GM19239 (cell line): ENCODE results near the gene RRP8.

ENCODE experiments used
- DNase-seq: peaks from one replicate; pipeline ENCODE4 v3.0.0; 2011; ENCODE audit warnings: low spot score; ENCODE audit not compliant: insufficient read length
- FAIRE-seq: peaks from 2 replicates; lab custom pipeline; 2011; peaks lifted over from hg19 to GRCh38; lab: Jason Lieb, UNC

The RRP8 gene

DNA sequence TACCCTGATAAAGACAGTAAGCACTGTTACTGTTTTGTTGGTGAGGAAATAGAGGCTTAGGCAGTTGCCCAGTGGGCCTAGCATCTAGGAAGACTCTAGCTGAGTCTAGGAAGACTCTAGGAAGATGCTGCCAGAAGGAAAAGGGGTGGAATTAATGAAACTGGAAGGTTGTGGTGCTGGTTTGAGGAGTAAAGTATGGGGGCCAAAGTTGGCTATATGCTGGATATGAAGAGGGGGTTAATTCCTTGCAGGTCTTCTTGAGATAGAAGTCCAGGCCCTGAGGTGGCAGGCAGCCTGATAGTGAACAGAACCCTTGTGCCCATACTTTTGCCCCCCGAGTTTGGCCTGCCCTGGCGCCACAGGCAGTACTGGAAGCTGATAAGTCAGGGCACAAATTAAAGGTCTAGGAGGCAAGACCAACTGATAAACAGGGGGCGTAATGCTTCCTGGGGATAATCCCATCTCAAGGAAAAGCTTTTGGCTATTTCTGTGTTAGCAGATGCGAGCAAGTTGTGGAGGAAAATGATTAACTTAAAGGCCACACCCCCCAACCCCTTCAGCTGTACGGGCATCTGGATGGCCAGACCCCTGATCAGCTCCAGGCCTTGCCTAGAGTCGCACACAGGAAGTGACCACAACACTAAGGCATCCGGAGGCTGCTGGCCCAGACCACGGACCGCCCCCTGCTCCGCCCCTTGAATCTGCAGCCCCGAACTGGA lies 3.2 kb upstream of the RRP8 start:
- peak; percentile 63 for DNase-seq
- FAIRE-seq, result peak; percentile 83

GRCh38 chr11:6604790-6605189 lies 1.4 kb upstream of the RRP8 start:
- FAIRE-seq, result no peak
- no peak for DNase-seq

DNA sequence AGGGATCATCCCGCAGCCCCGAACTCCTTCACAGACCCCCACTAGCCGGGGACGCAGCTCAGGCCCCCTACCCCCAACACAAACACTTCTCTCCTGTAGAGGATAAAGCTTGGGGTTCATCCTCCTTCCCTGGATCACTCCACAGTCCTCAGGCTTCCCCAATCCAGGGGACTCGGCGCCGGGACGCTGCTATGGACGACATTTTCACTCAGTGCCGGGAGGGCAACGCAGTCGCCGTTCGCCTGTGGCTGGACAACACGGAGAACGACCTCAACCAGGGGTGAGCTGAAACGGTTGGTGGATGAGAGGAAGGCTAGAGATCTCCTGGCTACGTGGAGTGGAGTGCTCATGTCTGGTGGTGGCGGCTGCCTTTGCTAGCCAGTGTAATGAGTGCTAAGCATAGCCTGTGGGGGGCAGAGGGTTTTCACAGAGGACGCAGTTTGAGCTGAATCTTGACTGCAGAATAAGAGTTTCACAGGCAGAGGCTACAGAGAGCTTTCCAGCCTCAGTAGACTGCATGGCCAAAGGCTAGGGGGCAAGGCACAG lies 738 bp upstream of the RRP8 start:
- peak; percentile 60 for DNase-seq
- FAIRE-seq, result no peak

DNA sequence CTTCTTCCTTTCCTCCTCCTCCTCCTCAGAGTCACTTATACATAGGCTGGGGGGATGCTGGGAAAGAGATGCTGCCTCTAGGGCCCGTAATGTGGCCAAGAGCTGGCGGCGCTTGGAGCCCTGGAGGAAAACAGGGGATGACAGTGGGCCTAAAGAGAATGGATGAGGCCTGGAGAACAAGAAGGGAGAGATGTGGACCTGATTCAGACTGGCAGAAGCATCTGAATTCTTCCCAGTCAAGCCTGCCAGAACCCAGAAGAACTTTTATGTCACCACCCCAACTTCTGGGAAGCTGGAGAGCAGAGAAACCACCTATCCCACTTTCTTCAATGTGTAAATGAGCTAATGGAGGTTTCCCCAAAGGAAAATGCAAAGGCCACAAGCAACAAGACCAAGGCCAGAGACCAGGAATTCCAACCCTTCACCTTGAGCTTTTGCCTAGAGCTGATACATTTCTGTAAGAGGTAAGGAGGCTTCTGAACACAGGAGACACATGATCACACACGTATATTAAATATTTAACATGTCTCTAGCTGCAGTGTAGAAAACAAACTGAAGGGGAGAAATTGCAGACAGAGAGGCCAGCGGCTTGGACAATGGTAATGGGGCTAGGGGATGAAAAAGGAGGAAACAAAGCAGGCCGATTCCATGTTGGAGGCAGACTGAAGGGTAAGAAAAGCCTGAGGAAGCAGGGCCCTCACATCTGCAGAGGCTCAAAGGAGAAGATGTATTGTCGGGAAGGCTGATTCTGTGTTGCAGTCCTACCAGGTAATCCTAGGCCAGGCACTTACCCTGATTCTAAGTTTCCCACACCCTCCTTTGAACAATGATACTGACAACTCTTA lies 1.1 kb downstream of the RRP8 start:
- FAIRE-seq, result peak; percentile 68
- DNase-seq, result no peak

DNA sequence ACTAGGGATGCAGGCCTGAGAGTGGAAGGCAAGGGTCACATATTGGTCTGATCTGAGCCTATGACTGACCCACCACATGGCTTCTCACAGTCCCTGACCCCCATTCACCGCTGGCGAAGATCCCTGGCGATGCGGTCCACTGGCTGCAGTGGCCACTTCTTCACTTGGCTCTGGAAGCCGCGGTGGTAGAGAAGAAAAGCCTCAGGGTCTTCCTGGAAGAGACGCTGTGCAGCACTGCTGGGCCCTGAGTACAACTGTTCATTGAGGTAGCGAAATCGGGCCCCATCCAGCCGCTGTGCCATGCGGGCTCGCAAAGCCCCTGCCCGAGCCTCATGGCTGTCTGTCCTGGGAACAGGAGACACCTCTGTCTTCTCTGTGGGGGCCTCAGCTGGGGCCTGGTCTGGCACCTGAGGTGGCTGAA lies 2.4 kb downstream of the RRP8 start:
- FAIRE-seq, result no peak
- DNase-seq, result no peak

DNA sequence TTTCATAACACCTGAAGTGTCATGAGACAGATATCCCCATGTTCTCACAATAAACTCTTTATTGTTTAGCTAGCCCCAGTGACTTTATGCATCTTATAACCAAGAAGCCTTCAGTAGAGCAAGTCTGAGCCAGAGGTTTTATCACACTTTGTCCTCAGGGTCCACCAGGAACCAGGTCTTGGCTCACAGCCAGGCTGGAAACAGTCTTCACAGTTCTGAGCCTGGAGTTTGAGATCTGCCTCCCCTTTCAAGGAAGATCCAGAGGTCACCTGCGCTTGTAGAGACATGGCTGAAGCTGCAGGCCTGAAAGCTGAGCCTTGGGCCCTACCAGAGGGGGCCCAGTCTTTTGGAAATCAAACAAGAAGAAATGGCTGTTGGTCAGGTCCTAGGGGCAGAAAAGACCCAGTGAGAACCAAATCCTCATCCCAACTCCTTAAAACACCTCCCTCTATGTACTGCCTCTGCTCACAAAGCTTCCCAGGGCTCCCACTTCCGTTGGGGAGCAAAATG lies 3.5 kb downstream of the RRP8 start:
- DNase-seq, result no peak
- no peak for FAIRE-seq

GRCh38 chr11:6599449-6599848 lies 4.0 kb downstream of the RRP8 start:
- FAIRE-seq, result no peak

GRCh38 chr11:6598555-6598954 lies 4.9 kb downstream of the RRP8 start:
- no peak for FAIRE-seq

More at GRCh38 chr11:6599449-6599848, 4.0 kb downstream of the RRP8 start:
- DNase-seq, result no peak

DNA sequence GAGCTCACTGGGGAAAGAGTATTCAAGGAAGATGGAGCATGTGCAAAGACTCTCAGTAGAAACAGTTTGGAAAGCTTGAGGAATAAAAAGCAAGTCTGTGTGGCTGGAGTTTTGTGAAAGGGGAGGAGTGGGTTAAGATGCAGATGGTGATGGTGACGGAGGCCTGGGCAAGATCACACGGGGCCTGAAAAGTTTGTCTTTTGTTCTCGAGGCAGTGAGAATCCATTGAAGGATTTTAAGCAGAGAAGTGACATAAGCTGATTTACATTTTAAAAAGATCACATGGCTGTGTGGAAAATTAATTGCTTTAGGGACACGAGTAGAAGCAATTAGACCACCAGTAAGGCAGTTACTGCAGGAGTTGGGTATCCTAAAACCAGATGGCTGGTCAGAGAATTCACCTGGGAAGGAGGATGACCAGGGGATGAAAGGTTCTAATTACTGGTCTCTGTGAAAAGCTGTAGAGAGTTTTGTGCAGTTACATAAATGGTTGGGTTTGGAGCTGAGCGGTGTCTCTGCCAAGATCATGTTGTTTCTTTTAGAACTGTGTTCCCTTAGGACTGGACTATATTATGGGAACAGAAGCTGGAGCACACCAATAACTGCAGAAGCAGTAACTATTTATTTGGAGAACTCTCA lies 7.1 kb downstream of the RRP8 start:
- no peak for DNase-seq
- no peak for FAIRE-seq

More at GRCh38 chr11:6598555-6598954, 4.9 kb downstream of the RRP8 start:
- no peak for DNase-seq

DNA sequence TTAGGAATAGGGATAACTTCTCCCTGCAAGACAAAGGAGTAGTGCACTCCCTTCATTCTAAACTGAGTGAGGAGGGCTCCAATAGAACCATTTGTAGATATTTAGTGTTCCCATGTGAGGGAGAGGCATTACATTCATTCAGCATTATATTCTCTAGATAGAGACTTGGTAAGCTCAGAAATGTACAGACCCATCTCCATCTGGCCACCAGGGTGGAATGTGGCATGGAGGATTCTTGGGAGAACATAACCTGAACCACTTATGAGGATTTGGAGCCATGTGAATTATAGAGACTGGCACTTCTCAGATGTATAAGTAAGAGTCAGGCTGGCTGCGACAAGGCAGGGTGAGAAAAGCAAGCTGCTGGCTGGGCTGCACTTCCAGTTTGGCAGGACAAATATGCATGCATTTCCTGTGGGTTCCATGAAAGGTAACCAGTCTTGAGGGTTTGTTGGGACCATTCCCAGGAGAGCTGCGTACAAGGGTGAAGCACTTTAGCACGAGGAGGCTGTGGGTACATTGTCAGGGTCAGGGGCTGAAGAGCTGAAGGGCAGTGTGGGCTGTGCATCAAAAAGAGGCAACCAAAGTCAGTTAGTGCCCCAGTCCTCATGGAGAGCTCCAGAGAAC lies 9.2 kb downstream of the RRP8 start:
- DNase-seq, result no peak

GRCh38 chr11:6588018-6588417 lies 15.4 kb downstream of the RRP8 start:
- DNase-seq (no peak), FAIRE-seq (peak; percentile 42)

More for the DNA sequence above, 9.2 kb downstream of the RRP8 start:
- no peak for FAIRE-seq

DNA sequence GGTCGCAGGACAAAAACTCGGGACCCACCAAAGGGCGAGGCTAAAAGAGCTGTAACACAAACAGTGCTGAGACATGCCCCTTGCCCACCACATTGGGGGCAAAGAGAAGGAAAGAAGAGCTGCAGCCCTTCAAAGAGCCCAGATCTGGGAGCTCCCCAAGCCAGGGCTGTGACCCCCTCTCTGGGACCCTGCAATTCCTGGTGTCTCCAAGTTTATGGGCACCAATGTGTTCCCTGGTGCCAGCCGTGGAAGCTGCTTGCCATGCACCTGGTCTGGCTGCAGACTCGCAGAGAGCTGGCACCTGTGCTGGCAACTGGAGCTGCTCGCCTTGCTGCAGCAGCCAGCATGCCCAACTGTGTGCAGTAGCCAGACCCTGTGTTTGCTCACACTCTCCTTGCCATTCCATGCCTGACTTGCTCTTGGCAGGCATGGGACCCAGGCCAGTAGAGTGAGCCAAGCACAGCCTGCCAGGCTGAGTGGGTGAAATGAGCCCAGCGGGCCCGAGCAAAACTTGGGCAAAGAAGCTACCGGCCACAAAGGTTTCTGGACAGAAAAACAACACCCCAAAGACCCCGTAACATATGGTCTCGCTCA lies 16.0 kb downstream of the RRP8 start:
- DNase-seq (no peak), FAIRE-seq (no peak)

- DNase-seq (no peak), FAIRE-seq (no peak)
Observed at GRCh38 chr11:6586434-6587359, 16.7 kb downstream of the RRP8 start.

DNA sequence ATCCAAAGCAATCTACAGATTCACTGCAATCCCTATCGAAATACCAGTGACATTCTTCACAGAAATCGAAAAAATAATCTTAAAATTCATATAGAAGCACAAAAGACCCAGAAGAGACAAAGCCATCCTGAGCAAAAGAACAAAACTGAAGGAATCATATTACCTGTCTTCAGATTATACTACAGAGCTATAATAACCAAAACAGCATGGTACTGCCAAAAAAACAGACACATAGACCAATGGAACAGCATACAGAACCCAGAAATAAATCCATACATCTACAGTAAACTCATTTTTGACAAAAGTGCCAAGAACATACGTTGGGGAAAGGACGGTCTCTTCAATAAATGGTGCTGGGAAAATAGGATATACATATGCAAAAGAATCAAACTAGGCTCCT lies 18.9 kb downstream of the RRP8 start:
- no peak for FAIRE-seq
- DNase-seq, result no peak

DNA sequence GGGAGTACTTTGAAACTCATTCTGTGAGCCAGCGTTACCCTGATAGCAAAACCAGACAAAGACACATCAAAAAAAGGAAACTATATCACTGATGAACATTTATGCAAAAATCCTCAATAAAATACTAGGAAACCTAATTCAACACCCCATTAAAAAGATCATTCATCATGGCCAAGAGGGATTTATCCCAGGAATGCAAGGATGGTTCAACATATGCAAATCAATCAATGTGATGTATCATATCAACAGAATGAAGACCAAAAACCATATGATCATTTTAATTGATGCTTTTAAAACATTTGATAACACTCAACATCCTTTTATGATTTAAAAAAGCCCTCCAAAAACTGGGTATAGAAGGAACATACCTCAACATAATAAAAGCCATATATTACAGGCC lies 19.8 kb downstream of the RRP8 start:
- no peak for FAIRE-seq
- no peak for DNase-seq

- no peak for FAIRE-seq
Observed at GRCh38 chr11:6579681-6580080, 23.7 kb downstream of the RRP8 start.

GRCh38 chr11:6578134-6578533 lies 25.3 kb downstream of the RRP8 start:
- DNase-seq (no peak), FAIRE-seq (no peak)

More at GRCh38 chr11:6579681-6580080, 23.7 kb downstream of the RRP8 start:
- DNase-seq, result no peak
